HG03558 (cell line): ENCODE results near the gene RNF213.

Source experiments
- ATAC-seq: cut with Tn5 transposase; IDR thresholded peaks from one replicate; pipeline ENCODE4 v1.9.1; 2021; ENCODE audit warnings: moderate number of reproducible peaks; ENCODE audit not compliant: unreplicated experiment; ENCODE audit errors: extremely low read depth

The RNF213 gene

GRCh38 chr17:80337195-80337895, 76.7 kb downstream of the RNF213 start:
- ATAC-seq = no peak

- no peak for ATAC-seq
Measured at GRCh38 chr17:80339118-80339517, 78.5 kb downstream of the RNF213 start.

- ATAC-seq = no peak
Measured at GRCh38 chr17:80339731-80340456, 79.2 kb downstream of the RNF213 start.

GRCh38 chr17:80345321-80345720, 84.7 kb downstream of the RNF213 start:
- ATAC-seq = no peak

- ATAC-seq = no peak
Measured at GRCh38 chr17:80345841-80346497, 85.3 kb downstream of the RNF213 start.

- ATAC-seq = no peak
Measured at GRCh38 chr17:80346498-80347275, 86.0 kb downstream of the RNF213 start.

- ATAC-seq = no peak
Measured at GRCh38 chr17:80347536-80347935, 86.9 kb downstream of the RNF213 start.

- ATAC-seq = no peak
Measured at GRCh38 chr17:80347948-80348351, 87.3 kb downstream of the RNF213 start.

- ATAC-seq = no peak
Measured at GRCh38 chr17:80348551-80349150, 88.0 kb downstream of the RNF213 start.

GRCh38 chr17:80349151-80349651, 88.5 kb downstream of the RNF213 start:
- no peak for ATAC-seq

GRCh38 chr17:80349751-80350150, 89.1 kb downstream of the RNF213 start:
- no peak for ATAC-seq

- ATAC-seq = no peak
Measured at GRCh38 chr17:80352216-80352895, 91.7 kb downstream of the RNF213 start.

GRCh38 chr17:80352991-80353665, 92.5 kb downstream of the RNF213 start:
- no peak for ATAC-seq

GRCh38 chr17:80353718-80354275, 93.1 kb downstream of the RNF213 start:
- no peak for ATAC-seq

GRCh38 chr17:80354336-80354735, 93.7 kb downstream of the RNF213 start:
- no peak for ATAC-seq

- ATAC-seq = no peak
Measured at GRCh38 chr17:80356231-80356856, 95.7 kb downstream of the RNF213 start.

GRCh38 chr17:80358131-80358530, 97.5 kb downstream of the RNF213 start:
- ATAC-seq = no peak

GRCh38 chr17:80358861-80359260, 98.2 kb downstream of the RNF213 start:
- no peak for ATAC-seq
